CD4-positive, alpha-beta T cell treated with Interleukin-15 for 4 hours (primary cell): Measurements from ENCODE around the gene FOXQ1.

Source experiments
- DNase-seq: peaks from one replicate; pipeline ENCODE4 v3.0.0-alpha.2; 2020; ENCODE audit warnings: low spot score

Gene FOXQ1, protein sequence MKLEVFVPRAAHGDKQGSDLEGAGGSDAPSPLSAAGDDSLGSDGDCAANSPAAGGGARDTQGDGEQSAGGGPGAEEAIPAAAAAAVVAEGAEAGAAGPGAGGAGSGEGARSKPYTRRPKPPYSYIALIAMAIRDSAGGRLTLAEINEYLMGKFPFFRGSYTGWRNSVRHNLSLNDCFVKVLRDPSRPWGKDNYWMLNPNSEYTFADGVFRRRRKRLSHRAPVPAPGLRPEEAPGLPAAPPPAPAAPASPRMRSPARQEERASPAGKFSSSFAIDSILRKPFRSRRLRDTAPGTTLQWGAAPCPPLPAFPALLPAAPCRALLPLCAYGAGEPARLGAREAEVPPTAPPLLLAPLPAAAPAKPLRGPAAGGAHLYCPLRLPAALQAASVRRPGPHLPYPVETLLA

DNA sequence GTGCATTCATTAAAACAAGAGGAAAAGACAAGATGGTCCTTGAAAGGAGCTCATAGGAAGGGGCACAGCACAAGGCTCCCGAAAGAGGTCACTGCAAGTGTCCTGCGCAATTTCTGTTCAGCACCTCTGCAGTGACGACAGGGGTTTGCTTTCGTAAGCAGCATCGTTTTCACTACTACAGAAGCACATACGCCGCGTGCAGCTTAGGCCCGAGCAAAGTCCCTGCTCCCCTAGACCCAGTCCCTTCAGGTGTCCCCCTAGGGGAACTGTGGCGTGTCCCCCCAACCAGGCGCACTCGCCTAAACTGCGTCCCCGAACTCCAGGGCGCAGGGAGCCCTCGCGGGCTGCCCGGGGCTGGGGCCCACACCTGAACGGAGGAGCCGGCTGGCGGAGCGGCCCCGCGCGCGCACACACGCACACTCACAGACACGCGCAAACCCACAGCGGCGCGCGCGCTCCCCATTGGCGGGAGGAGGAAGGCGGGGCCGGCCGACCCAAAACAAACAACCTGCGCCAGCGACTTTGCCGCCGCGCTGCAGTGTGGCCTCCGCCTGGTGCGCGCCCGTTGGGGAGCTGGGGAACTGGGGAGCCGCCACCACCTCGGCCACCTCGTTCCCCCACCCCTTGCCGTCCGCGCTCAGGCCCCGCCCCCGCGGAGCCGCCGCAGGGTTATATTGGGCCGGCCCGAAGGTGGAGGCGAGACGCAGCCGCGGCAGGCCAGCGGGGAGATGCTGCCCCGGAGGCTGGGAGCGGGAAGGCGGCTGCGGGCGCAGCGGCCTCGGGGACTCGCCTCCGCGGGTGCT is at the start of gene FOXQ1:
Gene FOXQ1, plus strand, starts transcription at position 699 of the 803 bp plus-strand sequence. CDS start 607 bp downstream, outside the sequence.
- no peak for DNase-seq

DNA sequence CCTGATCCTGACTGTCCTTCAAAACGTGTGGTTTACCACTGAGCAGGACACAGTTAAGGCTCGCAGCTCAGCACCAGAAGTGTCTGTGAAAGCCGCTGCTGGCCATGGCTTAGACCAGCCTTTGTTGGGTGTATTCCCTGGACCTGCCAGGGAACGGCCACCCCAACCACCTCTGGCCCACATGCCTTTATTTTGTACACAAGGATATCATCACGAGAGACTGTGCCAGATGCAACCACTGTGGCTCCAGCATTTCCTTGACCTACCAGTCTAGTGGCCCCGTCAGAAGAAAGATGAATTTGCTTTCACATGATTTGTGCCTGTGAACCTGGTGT is 49.2 kb upstream of the FOXQ1 start:
- no peak for DNase-seq

DNA sequence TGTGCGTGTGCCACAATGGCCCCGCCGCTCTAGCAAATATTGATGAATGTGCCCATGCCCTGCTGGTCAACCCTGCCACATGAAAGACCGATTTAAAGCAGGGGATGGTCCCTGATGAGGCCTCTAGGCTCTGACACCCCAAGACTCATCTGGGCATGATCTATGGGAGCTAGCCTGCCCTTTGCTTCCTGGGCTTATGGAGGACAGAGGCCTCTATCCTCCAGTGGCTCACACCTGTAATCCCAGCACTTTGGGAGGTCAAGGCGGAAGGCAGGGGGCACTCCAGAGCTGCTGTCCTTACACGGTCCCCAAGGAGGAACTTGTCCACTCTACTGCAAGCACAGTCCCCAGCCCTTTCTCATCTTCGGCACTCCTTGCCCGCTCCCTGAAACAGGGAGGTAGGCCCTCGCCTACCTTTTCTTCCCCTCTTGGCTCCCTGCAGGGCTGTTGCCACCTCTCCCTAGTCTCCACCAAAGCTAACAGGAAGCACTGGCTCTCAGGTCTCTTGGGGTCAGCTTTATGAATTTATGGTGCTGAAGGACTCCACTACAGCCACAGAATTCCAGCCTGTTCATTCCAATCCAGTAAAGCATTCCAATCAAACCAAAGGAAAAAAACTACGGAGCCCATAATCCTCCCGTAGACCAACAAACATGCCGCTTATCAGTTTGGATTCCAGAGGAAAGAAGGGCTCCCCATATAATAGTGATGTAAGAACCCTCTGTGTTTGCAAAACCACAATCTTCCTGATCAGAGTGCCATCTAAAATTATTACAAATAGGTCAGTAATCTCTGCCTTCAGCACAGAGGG is 48.7 kb upstream of the FOXQ1 start:
- DNase-seq, result no peak

DNA sequence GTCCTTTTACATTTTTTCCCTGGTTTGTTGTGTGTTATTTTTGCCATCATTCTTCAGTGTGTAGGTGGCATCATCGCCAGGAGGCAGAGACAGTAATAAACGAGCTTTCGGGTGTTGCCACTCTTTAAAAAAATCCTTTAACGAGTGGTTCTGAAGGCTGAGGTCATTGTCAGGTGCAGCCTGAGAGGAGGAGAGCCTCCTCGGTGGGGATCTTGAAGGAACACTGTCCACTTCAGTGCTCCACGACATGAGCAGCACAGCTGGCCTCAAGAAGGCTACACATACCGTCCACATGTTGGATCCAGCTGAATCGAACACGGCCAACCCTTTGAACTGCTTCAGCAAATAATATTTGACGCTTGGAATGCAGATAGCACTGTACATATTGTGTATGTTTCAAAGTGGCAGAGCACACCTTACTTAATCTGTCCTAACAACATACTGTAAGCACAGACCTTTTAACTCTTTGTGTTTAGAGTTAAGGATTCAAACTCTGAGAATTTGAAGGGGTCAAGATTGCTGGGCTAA is 48.0 kb upstream of the FOXQ1 start:
- DNase-seq, result no peak

DNA sequence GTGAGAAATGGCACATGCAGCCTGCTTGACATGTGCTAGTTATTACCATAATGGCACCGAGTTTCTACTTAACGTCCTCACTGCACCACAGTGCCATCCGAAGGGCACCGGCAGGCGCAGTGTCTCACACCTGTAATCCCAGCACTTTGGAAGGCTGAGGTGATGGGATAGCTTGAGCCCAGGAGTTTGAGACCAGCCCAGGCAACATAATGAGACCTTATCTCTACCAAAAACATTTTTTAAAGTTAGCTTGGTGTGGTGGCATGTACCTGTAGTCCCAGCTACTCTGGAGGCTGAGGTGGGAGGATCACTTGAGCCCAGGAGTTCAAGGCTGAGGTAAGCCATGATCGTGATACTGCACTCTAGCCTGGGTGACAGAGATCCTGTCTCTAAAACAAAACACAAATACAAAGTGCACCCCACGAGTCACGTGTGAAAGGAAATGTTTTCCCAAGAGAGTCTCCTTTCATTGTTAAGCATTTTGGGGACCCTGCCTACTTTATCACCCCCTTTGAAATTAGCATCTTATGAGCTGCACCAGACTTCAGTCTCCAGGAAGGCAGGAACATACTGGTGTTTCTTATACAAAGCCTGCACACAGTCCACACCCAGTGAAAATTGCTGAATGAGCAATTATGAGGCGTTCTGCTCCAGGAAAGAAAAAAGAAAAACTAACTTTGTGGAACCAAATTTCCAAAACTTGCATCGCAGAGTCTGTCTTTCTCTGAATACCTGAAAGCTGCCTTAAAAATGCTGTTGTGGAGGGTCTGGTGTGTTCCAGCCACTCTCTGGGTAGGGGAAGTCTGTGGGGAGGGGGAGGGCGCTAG is 47.1 kb upstream of the FOXQ1 start:
- DNase-seq, result no peak

DNA sequence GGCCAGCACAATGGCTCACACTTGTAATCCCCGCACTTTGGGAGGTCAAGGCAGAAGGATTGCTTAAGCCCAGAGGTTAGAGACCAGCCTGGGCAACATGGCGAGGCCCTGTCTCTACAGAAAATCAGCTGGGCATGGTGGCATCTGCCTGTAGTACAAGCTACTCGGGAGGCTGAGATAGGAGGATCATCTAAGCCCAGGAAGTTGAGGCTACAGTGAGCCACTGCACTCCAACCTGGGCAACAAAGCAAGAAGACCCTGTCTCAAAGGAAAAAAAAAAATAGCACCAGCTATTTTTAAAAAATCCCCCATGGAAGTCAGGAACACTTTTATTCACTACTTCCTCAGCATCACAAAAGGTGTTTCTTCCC is 45.2 kb upstream of the FOXQ1 start:
- DNase-seq, result no peak

DNA sequence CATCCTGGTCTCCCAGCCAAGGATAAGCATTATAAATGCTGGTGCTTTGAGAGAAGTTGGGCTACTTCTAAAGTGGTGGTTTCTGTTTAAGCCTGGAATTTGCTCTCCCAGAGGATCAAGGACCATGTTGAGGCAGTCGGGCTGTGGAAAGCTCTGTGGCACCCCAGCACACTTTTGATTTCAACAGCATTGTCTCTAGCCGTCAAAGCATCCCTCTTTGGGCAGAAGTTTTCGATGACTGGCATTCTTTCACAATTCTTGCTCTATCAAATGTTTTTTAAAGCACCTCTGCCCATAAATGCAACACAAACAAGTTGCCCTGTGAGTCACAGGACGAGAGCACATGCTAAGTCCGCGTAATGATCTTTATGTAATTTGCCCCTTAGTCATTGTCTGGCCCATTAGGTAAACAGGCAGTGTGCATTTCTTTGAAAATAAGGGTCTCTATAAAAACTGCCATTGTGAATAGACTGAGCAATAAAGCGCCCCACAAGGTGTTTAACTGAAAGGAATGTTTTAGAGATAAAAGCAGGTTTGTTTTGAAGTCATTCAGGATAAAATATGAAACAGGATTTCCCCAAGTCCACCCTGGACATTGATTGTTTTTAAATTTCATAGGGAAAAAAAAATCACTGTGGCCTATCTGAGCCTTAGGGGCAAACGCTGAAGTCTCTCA is 44.7 kb upstream of the FOXQ1 start:
- DNase-seq, result no peak

DNA sequence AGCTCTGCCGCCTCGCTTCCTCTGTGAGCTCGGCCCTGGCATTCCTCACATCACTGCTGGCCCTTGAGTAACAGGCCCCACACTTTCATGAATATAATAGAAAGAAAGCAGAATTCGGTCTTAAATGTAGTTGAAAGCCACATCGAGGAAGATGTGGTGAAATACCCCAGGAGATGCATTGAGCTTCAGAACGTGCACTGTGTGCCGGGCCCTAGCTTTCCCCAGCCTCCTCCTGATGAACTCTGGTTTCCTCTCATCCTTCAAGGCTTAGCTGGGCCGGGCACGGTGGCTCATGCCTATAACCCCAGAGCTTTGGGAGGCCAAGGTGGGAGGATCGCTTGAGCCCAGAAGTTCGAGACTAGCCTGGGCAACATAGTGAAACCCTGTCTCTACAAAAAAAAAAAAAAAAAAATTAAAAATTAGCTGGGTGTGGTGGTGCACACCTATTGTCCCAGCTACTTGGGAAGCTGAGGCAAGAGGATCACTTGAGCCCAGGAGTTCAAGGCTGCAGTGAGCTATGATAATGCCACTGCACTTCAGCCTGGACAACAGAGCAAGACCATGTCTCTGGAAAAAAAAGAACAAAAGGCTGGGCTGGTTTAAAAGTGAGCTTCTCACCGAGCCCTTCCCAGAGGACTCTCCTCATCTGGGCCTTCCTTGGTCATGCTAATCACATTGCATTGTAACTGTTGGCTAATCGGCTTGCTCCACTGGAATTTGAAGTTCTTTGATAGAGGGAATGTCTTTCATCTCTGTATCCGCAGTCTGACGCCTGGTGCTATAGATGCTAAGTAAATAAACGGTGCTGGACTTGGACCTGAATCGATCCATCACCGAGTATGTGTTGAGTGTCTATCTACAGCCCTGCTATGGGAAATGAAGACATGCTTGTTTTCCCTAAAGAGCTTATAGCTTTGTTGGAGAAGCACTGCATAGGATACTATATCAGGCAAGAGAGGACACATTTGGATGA is 43.8 kb upstream of the FOXQ1 start:
- DNase-seq, result no peak

DNA sequence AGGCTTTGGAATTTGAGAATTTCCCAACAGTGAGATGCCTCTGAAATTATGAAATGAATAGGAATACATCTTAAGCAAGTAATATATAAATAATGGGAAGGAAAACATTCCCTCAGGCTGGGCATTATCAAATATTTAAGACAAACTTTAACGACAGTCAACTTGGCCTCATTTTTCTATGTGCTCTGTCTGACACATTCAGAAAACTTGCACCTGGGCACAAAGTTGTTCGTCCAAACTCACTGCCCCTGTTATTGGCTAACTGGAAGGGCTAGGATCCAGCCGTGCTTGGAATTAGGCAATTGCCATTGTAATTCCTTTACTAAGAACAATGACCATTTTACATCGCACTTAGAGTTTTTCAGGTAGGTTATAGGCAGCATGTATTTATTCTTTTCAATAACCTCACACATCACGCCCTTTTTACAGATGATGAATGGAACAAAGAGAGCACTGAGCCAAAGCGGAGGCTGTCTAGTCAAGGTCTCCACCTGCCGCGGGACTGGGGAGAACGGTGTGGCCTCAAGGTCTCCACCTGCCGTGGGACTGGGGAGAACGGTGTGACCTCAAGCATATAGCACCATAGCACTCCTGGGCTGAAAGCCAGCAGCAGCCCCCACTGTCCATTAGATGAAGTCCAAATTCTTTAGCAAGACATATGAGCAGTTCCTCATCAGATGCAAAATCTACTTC is 40.7 kb upstream of the FOXQ1 start:
- no peak for DNase-seq

DNA sequence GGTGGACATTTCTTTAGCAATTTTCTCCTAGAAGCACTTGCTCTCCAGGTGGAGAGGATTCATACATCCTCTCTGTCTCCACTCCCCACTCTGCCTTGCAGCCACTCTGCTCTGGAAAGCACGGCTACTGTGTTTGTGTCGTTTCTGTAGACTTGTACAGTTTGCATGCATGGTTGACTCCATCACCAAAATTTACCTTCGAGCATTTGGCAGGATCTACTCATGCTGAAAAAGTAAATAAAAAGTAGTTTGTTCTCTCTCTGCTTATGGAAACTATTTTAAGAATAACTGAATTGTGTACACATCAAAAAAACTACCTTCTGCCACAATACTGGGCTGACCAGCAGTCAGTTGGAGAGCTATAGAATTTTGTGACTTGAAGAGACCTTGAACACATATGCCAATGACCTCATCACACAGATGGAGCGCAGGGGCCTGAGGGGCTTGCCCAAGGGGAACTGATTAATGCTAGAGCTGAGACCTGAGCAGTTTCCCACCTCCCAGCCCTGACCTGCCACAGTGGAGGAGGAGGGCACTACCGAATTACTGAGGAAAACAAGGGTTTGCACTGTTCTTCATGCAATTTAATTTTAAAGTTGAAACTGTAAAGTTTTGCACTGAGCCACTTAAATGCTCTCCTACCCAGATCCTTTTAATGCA is 33.7 kb upstream of the FOXQ1 start:
- DNase-seq, result no peak

DNA sequence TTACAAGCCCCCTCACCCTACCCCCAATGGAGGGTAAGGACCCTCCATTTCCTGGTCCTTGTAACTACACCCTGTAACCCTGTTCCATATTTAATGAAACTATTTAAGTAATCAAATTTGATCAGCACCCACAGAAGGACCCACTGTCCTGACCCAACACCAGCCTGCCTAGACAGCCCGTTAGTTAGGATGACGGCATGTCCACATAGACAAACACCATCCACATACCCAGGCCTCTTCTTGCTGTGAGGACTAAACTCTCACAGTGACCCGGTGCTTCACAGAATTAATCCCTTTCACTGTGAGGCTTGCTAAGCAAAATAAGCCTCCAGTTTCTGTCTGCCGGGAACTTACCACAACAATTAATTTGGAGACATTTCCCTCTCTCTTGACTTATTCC is 32.8 kb upstream of the FOXQ1 start:
- DNase-seq, result no peak

DNA sequence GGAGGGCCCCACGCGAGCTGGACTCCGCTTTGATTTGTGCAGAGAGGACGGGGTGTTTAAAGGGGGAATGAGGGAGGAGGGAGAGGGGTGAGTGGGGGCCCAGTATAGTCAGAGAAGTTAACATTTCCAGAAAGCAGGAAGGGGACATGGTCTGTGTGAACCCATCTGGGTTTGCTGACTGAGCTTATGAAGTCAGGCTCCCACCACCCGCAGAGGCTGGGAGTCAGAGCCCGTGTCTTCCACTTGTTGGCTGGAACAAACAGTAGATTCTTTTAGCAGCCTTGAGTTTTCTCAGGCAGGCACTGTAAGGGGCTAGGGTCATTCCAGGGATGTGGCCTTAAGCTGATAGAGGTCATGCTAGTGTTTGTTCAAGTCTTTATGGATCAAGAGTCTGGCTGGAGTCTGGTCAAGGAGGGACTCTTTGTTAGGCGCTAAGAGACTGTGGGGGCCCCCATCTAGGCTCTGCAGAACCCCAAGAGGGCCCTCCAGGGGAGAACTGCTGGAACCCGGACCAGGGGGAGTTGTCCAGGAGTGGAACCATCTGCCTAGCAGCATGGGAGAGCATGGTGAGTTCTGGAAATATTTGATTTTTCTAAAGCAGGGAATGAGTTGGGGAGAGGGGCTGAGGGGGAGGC is 31.1 kb upstream of the FOXQ1 start:
- DNase-seq, result no peak

DNA sequence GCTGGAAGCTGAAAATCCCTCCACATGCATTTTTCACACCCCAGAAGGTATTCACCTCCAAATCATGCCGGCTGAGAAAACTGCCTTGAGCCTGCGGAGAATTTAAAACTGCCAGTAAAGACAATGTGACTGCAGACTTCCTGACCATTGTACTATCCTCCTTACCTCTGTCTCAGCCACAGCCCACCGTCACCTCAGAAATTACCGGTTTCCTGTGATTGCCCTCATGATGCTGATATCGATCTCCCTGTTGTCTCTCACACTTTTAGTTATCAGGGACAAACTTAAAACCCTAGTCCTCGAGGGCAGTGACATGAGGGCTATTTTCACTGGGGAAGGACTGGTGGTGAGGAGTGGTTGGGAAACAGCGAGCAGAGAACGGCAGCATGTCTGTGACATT is 30.2 kb upstream of the FOXQ1 start:
- DNase-seq, result no peak

DNA sequence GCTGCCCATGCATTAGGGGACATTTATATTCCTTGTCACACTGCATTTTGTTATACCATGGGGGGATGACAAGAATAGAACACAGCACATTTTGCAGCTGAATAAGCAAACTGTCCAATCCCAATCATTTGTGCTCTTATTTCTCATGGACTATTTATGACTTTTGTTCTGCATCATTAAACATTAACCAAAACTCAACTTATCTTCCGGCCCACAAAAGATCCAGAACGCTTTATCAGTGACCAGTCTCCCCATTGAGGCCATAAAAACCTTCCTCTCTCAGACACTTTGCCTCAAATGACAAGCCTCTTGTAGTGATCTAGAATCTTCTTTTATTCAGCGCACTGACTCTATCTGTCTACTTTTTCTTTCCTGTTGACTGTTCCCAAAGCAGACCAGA is 28.4 kb upstream of the FOXQ1 start:
- DNase-seq, result no peak

DNA sequence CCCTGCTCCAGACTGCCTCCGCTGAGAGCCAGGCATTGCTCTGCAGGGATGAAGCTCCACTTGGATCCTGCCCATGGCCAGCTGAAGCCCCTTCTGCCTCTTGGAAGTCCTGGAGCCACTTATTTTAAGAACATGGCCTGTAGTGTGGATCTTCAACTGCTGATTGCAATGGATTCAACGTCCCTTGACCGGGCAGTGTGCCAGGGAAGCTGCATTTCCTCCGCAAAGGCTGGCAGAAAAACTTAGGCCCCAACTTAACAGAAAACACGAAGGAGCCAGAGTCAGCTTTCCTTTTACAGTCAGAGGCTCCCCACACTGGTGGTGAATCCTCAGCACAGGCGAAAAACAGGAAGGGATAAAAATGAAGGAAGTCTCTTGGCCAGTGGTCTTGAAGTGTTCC is 26.3 kb upstream of the FOXQ1 start:
- no peak for DNase-seq

DNA sequence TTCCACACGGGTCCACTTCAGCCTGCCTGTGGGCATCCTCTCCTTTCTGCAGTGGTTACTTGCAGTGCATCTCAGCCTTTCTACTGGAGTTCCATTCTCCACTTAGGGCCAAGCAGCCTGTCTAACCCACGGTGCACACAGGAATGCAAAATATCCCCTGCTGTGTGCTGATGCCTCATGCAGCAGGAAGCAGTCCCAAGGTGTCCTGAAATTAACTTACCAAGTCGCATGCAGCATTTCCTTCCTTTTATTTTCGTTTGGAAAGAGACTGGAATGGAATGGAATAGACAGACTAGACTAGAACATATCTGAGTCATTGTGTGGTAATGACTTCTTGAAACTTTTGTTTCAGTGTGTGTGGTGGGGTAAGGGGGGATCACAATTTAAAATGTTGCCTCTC is 25.9 kb upstream of the FOXQ1 start:
- DNase-seq, result no peak

DNA sequence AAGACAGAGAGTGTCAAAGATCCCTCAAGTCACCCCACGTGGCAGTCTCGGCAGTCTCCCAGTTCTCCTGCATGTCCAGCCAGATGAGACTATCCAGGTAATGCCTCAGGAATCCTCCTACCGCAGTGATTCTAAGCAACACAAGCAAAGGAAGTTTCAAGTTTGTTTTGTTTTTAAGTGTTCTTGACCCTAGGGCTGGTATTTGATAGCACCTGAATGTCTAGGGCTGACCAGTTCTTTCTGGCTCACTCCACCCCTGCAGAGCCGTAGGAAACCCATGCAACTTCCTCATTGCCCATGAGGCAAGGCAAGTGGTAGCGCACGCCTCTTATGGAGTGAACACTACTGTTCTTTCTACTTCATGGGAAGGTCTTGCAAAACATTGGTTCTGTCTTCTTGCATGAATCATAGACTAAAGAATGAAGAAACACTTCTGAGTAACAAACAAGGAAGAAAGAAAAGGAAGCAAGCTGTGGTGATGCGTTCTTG is 24.8 kb upstream of the FOXQ1 start:
- no peak for DNase-seq

DNA sequence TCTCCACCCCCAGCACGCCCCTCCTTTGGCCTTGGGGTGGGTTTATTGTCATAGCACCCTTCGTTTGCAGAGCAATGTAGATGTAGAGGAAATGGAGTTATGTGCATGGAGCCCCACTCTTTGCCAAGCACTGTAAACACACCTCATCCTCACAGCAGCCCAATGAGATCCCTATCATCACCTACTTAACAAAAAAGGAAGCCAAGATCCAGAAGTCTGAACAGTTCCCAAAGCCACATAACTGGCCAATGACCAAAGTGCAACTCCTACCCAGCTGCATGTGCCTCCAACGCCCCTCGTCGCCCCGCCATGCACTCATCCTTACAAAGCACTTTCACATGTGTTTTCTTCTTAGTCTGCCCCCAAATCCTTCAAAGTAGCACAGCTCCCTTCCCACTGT is 21.8 kb upstream of the FOXQ1 start:
- no peak for DNase-seq
